GM18505 (cell line): ENCODE measurements around the gene MYH10.

Experiments used
- ATAC-seq: cut with Tn5 transposase; IDR thresholded peaks from one replicate; pipeline ENCODE4 v1.9.1; 2021; ENCODE audit not compliant: unreplicated experiment
- POLR2A ChIP-seq: IDR thresholded peaks from 4 replicates; pipeline ENCODE4 v1.6.1; 2011; ENCODE audit warnings: borderline replicate concordance; ENCODE audit not compliant: insufficient read depth, insufficient read length; ENCODE audit errors: extremely low read depth

MYH10 gene

DNA sequence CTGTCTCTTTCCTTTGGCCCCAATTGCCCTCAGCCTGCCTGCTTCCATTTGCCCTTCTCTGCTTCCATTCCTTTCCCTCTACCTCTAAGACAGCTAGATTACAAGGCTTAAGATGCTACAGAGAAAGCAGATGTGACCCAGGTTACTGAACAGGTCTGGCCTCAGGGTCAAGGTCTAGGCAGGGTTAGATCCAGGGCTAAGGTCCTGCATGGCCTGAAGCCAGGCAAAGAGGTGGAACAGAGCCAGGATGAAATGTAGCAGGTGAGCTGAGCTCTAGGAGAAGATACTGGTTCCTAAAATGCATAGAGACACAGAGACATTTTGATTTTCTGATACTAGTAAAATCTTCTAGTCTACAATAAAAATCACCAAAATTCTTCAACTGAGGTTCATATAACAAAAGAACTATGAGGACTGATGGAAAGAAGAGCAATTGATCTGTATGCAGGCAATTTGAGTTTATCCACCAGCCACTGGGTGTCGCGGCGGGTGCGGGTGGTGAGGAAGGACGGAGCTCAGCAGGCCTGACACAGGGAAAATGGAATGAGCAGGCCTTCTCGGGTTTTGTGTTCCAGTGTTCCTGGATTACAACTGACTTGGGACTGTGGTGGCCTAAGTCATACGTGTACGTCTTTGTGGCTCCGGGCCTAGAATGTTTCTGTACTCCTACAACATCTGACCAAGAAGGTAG is 95.9 kb downstream of the MYH10 start:
- TF ChIP-seq POLR2A = no peak
- no peak for ATAC-seq

DNA sequence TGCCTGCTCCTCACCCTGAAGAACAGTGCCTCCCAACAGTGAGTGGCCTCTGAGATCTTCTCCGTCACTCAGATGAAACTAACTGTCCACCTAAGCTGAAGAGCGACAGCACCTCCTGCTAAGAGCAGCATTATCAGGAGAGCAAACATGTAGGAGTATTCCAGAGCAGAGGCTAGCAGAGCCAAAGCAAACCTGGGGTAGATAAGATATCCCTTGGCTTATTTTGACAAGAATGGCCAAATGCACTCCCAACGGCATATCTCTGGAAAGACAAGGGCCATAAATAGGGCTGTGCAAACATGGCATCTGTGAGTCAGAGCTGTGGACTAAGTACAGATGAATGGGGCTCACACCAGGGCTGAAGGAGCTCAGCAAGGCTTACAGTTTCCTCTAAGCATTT is 98.5 kb downstream of the MYH10 start:
- no peak for ATAC-seq
- no peak for TF ChIP-seq POLR2A

DNA sequence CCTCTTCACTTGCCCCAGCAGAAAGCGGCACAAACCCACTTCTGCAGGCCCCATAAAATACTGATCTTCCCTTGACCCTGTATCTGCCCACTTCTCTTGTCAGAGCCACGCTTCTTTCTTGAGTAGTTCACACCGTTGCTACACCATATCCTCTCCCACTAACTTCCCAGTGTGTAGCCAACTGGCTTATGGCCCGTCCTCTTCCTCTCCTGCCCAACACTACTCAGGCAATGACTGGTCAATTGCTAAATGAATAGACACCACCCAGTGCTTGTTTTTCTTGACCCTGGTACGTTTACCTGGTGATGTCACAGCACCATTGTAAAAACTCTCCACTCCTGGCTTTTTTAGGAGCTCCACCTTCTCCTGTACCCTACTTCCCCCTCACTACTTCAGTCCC is 107.9 kb downstream of the MYH10 start:
- TF ChIP-seq POLR2A = no peak
- no peak for ATAC-seq

DNA sequence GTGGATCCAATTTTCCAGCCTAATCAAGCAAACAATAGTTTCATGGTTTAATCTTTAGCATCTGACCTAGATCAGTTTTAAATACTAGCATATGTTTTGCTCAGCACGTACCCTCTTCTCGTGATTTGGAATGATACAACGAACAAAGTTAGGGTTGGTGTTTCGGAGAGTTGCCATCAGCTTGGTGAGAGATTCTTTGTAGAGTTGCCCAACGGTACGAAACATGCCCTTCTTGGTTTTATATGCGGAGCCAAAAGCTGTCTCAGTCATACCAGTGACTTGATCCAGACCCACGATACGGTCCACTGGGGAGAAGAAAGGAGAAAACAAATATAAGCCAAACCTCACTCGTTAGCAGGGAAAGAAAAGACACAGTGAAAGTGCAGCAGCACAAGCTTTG is 109.5 kb downstream of the MYH10 start:
- no peak for ATAC-seq
- TF ChIP-seq POLR2A = no peak

DNA sequence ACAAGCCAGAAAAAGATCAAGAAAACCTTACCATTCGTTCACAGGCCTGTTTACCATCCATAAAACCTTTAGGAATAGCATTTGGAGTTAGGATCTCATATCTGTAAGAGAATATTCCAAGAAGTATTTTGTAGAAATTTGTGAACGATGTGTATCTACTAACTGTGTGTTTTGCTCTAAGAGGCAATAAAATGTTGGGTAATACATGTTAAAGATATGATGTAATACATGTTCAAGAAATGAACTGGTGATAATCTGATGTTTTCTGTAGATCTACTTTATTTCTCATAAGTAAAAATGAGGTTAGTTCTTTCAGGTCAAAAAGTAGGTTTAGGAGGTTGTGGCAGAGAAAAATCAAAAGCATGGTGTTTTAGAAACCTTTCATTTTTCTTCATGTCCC is 111.7 kb downstream of the MYH10 start:
- TF ChIP-seq POLR2A = no peak
- ATAC-seq = no peak

DNA sequence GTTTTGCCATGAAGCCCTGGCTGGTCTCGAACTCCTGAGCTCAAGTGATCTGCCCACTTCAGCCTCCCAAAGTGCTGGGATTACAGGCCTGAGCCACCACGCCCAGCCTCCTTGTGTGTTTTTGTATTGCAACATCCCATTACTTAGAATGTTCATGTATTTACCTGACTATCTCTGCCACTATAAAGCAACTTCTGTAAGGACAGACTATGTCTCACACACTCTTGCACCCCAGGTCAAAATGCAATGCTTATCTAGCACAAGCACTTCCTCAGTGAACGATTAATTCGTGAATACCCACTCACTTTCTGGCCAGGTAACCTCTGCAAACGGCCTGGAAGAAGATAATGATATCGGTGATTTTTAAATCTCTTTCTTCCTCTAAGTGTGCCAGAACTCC is 112.2 kb downstream of the MYH10 start:
- no peak for ATAC-seq
- TF ChIP-seq POLR2A = no peak

DNA sequence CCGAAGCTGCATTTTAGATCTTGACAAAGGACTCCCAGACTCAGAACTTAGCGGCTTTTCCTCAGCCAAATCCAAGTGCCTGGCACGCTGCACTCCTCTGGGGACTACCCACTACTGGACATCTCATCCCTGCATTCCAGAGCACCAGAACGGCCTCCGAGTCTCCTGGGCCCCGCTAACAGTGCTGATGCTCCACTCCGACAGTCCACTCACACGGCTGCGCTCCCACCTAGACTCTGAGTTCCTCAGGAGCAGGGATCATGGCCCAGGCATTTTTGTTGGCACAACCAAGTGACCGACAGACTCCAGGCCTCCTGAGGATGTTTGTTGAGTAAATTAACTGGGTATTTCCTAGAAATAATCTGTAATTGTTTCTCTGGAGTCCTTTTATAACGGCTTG is 115.7 kb downstream of the MYH10 start:
- no peak for TF ChIP-seq POLR2A
- no peak for ATAC-seq

DNA sequence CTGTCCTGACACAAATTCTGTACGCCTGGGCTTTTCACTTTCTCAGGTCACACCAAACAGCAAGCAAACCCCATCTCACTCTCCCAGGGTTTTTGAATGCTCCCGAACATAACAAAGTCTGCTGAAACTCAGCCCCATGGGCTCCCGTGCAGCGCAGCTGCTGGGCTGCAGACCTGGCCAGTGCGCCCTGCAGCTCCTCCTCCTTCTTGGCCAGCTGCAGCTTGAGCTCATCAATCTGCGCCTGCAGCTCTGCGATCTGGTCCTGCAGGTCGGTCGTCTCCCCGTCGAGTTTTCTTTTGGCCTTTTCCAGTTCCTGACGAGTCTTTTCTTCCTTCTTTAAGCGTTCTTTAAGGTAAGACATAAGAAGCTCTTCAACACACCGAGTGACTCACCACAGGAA is 124.4 kb downstream of the MYH10 start:
- no peak for ATAC-seq
- no peak for TF ChIP-seq POLR2A

DNA sequence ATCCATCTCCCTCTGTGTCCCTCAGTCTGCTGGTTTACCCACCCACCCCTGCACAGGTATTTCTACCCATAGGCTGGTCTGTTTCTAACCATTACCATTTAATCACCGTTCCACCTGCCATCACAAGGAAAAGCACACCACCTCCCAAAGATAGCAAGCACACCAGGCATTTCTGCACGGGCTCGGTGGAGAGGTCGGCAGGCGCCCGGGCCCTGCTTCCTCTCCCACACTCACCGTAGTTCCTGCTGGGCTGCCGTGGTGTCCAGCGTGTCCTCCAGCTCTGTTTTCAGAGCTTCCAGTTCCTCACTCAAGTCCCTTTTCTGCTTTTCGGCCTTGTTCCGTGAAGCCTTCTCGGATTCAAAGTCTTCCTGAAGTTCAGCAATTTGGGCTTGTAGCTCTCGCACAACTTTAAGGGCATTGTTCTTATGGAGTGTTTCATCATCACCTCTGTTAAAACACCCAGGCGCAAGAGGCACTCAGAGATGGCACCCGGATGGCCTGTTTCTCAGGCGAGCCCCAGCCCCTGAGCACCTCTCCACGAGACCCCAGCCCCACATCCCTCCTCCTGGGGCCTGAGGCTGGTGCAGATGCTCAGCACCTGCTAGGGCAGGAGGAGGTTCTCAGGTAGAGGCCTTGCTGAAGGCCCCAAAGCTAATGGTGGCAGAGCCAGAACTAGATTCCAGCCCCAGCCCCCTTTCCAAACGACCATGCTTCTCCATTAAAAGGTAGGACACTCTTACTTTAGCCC is 125.9 kb downstream of the MYH10 start:
- no peak for ATAC-seq

DNA sequence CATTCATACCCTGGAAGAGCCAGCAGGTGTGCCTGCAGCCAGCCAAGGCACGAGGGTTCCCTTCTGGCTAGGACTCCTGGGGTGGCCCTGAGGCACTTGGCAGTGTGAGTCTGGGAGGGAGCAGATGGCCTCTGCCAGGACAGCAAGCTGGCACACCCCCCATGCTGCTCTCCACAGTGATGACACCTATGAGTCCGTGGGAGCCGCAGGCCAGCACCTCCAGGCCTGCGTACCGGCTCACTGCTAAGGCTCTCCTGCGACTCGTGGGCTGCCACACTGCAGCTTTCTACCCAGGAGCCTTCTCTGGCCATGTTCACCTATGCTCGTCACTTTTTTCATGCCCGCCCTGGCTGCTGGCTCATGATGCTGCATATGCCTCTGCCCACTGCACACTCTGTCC is 126.7 kb downstream of the MYH10 start:
- ATAC-seq = no peak
- no peak for TF ChIP-seq POLR2A

More for the DNA sequence above, 125.9 kb downstream of the MYH10 start:
- no peak for TF ChIP-seq POLR2A

DNA sequence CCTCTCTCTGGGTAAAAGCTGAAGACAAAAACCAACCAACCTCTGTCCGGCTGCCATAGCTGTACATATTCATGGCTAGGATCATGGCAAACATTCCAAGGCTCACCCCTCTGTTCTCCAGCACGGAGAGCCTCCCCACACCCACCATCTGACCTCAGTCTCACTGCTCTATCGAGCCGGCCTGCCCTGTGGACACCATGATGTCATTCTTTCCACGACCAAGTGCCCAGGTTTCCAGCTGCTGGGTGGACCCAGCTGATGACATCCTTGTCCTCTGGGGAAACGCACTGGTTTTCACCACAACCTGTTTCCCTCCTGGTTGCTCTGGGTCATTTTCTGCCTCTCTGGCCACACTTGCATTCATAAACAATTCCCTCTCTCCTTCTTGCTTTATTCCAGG is 127.2 kb downstream of the MYH10 start:
- no peak for ATAC-seq
- no peak for TF ChIP-seq POLR2A

DNA sequence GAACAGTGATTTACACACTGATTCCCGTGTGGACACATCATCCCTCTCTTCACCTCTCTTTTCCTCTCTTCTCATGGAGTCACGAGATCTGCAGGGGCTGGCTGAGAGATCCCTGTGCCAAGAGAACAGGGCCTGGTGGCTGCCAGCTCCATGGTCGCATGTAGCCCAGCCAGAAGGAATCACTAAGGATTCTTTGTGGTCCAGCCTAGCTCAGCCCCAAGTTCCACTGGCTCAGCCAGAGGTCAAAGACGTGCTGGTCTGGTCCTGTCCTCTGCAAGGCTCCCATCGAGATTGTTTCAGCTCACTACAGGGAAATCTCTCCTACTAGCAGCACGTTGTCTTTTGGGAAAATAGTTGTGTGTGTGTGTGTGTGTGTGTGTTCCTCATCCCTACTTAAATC is 128.4 kb downstream of the MYH10 start:
- no peak for ATAC-seq
- TF ChIP-seq POLR2A = no peak

DNA sequence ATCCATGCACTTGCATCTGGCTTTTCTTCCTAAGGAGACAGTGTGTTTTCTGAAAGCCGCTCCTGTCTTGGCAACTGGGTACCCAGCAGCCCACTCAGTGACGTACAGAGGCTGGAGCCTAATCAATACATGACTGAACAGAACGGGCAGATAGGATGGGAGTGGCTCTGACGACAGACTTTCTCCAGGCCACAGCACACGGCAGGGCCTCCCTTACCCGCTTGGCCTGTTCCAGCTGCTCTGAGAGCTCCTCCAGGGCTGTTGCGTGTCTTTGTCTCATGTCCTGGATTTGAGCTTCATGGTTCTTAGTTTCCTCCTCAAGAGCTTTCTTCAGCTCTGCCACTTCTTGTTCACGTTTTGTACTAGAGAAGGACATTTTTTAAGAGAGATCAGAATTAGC is 129.9 kb downstream of the MYH10 start:
- ATAC-seq = no peak

DNA sequence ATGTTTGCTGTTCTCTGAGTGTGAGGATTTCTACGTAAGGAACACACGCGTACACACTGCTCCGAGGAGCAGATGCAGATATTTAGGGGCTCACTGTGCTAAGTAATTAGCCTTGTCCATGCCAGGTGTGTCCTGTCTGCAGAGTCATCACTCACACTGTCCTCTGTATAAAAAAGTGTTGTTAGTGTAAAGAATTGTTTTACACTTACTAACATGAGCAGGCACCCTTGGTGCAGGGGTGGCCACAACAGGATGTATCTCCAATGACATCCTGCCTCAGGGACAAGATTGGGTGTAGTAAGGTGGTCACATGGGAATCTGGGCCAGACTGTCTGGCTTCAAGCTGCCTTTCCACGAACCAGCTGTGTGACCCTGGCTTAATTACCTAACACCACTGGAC is 130.9 kb downstream of the MYH10 start:
- no peak for TF ChIP-seq POLR2A
- no peak for ATAC-seq

More for the DNA sequence above, 129.9 kb downstream of the MYH10 start:
- TF ChIP-seq POLR2A = no peak
